Keratinocyte (primary cell): ENCODE measurements around the gene AATF. TPM values are rescaled to one million over a fixed set of nuclear protein-coding genes. Genes with fewer than 3 reads are reported as not detected.

ENCODE experiments used
- DNase-seq: peaks from one replicate; pipeline ENCODE4 v3.0.0-alpha.2; 2011; ENCODE audit warnings: low read depth, missing footprints, low spot score
- FAIRE-seq: peaks from 2 replicates; lab custom pipeline; 2011; peaks lifted over from hg19 to GRCh38; lab: Jason Lieb, UNC
- H2AFZ ChIP-seq: 2 replicates; pipeline ENCODE4 v1.6.0; 2012; ENCODE audit warnings: low read length, control low read depth, inconsistent platforms; ENCODE audit not compliant: control insufficient read depth
- H3K27ac ChIP-seq: 2 replicates; pipeline ENCODE4 v1.5.1; 2011; ENCODE audit warnings: low read length; ENCODE audit not compliant: control insufficient read depth, insufficient read depth
- H3K27me3 ChIP-seq: 3 replicates; pipeline ENCODE4 v1.6.0; 2011; ENCODE audit warnings: low read length; ENCODE audit not compliant: control insufficient read depth, insufficient read depth; ENCODE audit errors: extremely low read depth
- H3K36me3 ChIP-seq, 2 experiments: 2 replicates in 1 of 2; 3 replicates in 1 of 2; pipeline ENCODE4 v1.5.1; 2011; ENCODE audit warnings: low read length in 2 of 2, mild to moderate bottlenecking in 1 of 2; ENCODE audit not compliant: control insufficient read depth in 2 of 2, insufficient read depth in 2 of 2; ENCODE audit errors: extremely low read depth in 1 of 2
- H3K4me1 ChIP-seq: 3 replicates; pipeline ENCODE4 v1.5.1; 2011; ENCODE audit warnings: low read length; ENCODE audit not compliant: control insufficient read depth, insufficient read depth; ENCODE audit errors: extremely low read depth
- H3K4me2 ChIP-seq: 3 replicates; pipeline ENCODE4 v1.6.0; 2011; ENCODE audit warnings: low read depth, low read length; ENCODE audit not compliant: control insufficient read depth, insufficient read depth; ENCODE audit errors: extremely low read depth
- H3K4me3 ChIP-seq, 3 experiments: fragments of 200-600 bp in 1 of 3; sonication (generic) in 1 of 3; 2 replicates in 2 of 3; 3 replicates in 1 of 3; pipeline ENCODE4 v1.5.1; 2011 to 2016; ENCODE audit warnings: low read length in 3 of 3, mild to moderate bottlenecking in 3 of 3, control low read depth in 2 of 3, inconsistent platforms in 1 of 3, low read depth in 1 of 3, mixed read lengths in 1 of 3, mixed run types in 1 of 3, moderate library complexity in 1 of 3; ENCODE audit not compliant: control insufficient read depth in 2 of 3, insufficient read depth in 2 of 3; ENCODE audit errors: extremely low read depth in 1 of 3
- H3K79me2 ChIP-seq: 2 replicates; pipeline ENCODE4 v1.6.0; 2012; ENCODE audit warnings: low read length; ENCODE audit not compliant: control insufficient read depth, insufficient read depth
- H3K9ac ChIP-seq: 3 replicates; pipeline ENCODE4 v1.6.0; 2011; ENCODE audit warnings: low read length; ENCODE audit not compliant: control insufficient read depth, insufficient read depth; ENCODE audit errors: extremely low read depth
- H3K9me1 ChIP-seq: 3 replicates; pipeline ENCODE4 v1.6.0; 2011; ENCODE audit warnings: low read length; ENCODE audit not compliant: control insufficient read depth, insufficient read depth; ENCODE audit errors: extremely low read depth
- H3K9me3 ChIP-seq: 2 replicates; pipeline ENCODE4 v1.5.1; 2012; ENCODE audit warnings: low read depth, low read length; ENCODE audit not compliant: control insufficient read depth
- H4K20me1 ChIP-seq: 3 replicates; pipeline ENCODE4 v1.6.0; 2011; ENCODE audit warnings: low read length; ENCODE audit not compliant: control insufficient read depth, insufficient read depth; ENCODE audit errors: extremely low read depth
- CTCF ChIP-seq, 3 experiments: IDR thresholded peaks in 1 of 3; conservative IDR thresholded peaks in 1 of 3; optimal IDR thresholded peaks in 1 of 3; 2 replicates in 2 of 3; 3 replicates in 1 of 3; pipeline versions ENCODE3 to v1.5.1; 2011; ENCODE audit warnings: low read length in 3 of 3, mild to moderate bottlenecking in 3 of 3, moderate library complexity in 2 of 3, control low read depth in 1 of 3, inconsistent platforms in 1 of 3; ENCODE audit not compliant: insufficient read depth in 2 of 3; ENCODE audit errors: extremely low read depth in 1 of 3
- EZH2 ChIP-seq: IDR thresholded peaks from one replicate; pipeline ENCODE4 v1.6.1; 2012; ENCODE audit warnings: inconsistent platforms, mild to moderate bottlenecking, low read length, moderate library complexity
- dilution Hi-C: fragments of 300-500 bp; cut with MboI; formaldehyde crosslinking; loops from one replicate; pipeline ENCODE4 v1.7.0; 2020; ENCODE audit warnings: low sequenced_read_pairs; ENCODE audit not compliant: extremely low pct_ligation_motif_present
- polyA plus RNA-seq, 5 experiments: library from polyadenylated mRNA; depleted of rRNA in 3 of 5; stranded (reverse) in 3 of 5; stranded (forward) in 1 of 5; unstranded in 1 of 5; fragments of >200 nt; gene quantifications; 1 replicate in 1 of 5; 2 replicates in 3 of 5; 3 replicates in 1 of 5; pipeline versions ENCODE4 v1.2.1 to v1.2.3, GENCODE V29; 2011 to 2012; ENCODE audit warnings: missing spikeins in 2 of 5, low read depth in 1 of 5, low replicate concordance in 1 of 5

The AATF gene
- polyA plus RNA-seq, 1 donor (not counting 4 experiments of a cell fraction or from before 2014, with no cell fraction given): 30.4 TPM

- Histone ChIP-seq H3K4me2 (no peak overlapping the region), H4K20me1 (no peaks in the 10 kb centered on the region), H3K27ac (no peak overlapping the region), H3K79me2 (no peaks in the 10 kb centered on the region), H3K4me3 (no peak overlapping the region), H3K9me1 (no peaks in the 10 kb centered on the region), H3K4me1 (peaks cover 4% of the 10 kb centered on the region), H2AFZ (no peak overlapping the region), H3K9ac (no peak overlapping the region), H3K36me3 (peaks cover 40 to 52% of the 10 kb centered on the region in 2 experiments), H3K27me3 (no peaks in the 10 kb centered on the region), H3K9me3 (no peaks in the 10 kb centered on the region)
- no peak for TF ChIP-seq CTCF (optimal IDR thresholded peaks at IDR 0.05 in 1 of 3, IDR thresholded peaks at IDR 0.05 in 1 of 3, conservative IDR thresholded peaks at IDR 0.05 in 1 of 3; ENCODE audit: extremely low read depth in 1 of 3, insufficient read depth in 2 of 3, low read length in 3 of 3)
- no peak for TF ChIP-seq EZH2
- dilution Hi-C loops: no loop called here
- no peak for FAIRE-seq
- no peak for DNase-seq
Measured at GRCh38 chr17:37092701-37093100, 143.9 kb downstream of the AATF start.

- no peaks in the 10 kb centered on the region for H3K9me3 ChIP-seq
- no peaks in the 10 kb centered on the region for H4K20me1 ChIP-seq
- H3K9me1 ChIP-seq: no peaks in the 10 kb centered on the region
- H3K4me3 ChIP-seq: no peak overlapping the region
- H3K4me2 ChIP-seq: no peak overlapping the region
- no peaks in the 10 kb centered on the region for H3K79me2 ChIP-seq
- no peak for DNase-seq
- no peak overlapping the region for H3K9ac ChIP-seq
- no peaks in the 10 kb centered on the region for H3K4me1 ChIP-seq
- no peak overlapping the region for H3K27ac ChIP-seq
- H3K27me3 ChIP-seq: no peaks in the 10 kb centered on the region
- H3K36me3 ChIP-seq: peaks cover 46 to 50% of the 10 kb centered on the region in 2 experiments
- dilution Hi-C loops: no loop called here
- no peak for FAIRE-seq
- no peak for TF ChIP-seq CTCF (optimal IDR thresholded peaks at IDR 0.05 in 1 of 3, IDR thresholded peaks at IDR 0.05 in 1 of 3, conservative IDR thresholded peaks at IDR 0.05 in 1 of 3; ENCODE audit: extremely low read depth in 1 of 3, insufficient read depth in 2 of 3, low read length in 3 of 3)
- TF ChIP-seq EZH2: no peak
- H2AFZ ChIP-seq: no peak overlapping the region
Measured at GRCh38 chr17:37094391-37094790, 145.6 kb downstream of the AATF start.
